BLaER1 treated with 17β-estradiol and CSF1 and Interleukin-3, amounts not matched to agents 10 nM and 100 nM (cell line): Measurements from ENCODE around the gene ANKRD13B.
A peak's percentile ranks its signal among the peaks of the same experiment; 100 is the strongest.

Experiments used
- H3K27ac ChIP-seq, 11 experiments: shearing (Covaris generic); formaldehyde crosslinking; 2 replicates each; pipeline ENCODE4 v1.8.1; 2022
- H3K27me3 ChIP-seq, 11 experiments: shearing (Covaris generic); formaldehyde crosslinking; 2 replicates each; pipeline ENCODE4 v1.8.1; 2022
- H3K36me3 ChIP-seq, 11 experiments: shearing (Covaris generic); formaldehyde crosslinking; 2 replicates each; pipeline ENCODE4 v1.8.1; 2022
- H3K4me1 ChIP-seq, 10 experiments: shearing (Covaris generic); formaldehyde crosslinking; 2 replicates each; pipeline ENCODE4 v1.8.1; 2022
- H3K4me2 ChIP-seq, 11 experiments: shearing (Covaris generic); formaldehyde crosslinking; 2 replicates each; pipeline ENCODE4 v1.8.1; 2022
- H3K4me3 ChIP-seq, 10 experiments: shearing (Covaris generic); formaldehyde crosslinking; 2 replicates each; pipeline ENCODE4 v1.8.1; 2022
- H3K9ac ChIP-seq, 11 experiments: shearing (Covaris generic); formaldehyde crosslinking; 2 replicates each; pipeline ENCODE4 v1.8.1; 2022
- H3K9me3 ChIP-seq, 11 experiments: shearing (Covaris generic); formaldehyde crosslinking; replicated peaks in 1 of 11; 2 replicates each; pipeline ENCODE4 v1.8.1; 2022
- H4K20me1 ChIP-seq, 11 experiments: shearing (Covaris generic); formaldehyde crosslinking; 2 replicates each; pipeline ENCODE4 v1.8.1; 2022
- Cebpa-rat ChIP-seq, 11 experiments: shearing (Covaris generic); IDR thresholded peaks; 2 replicates each; pipeline ENCODE4 v1.8.1; 2022

Gene ANKRD13B

GRCh38 chr17:29577001-29577370, 15.9 kb upstream of the ANKRD13B start:
- H3K4me3 ChIP-seq = no peak overlapping the region
- H3K27ac ChIP-seq = no peak overlapping the region; a peak in 1 of 22 replicates
- H3K9me3 ChIP-seq = no peaks in the 10 kb centered on the region
- TF ChIP-seq Cebpa-rat (IDR thresholded peaks at IDR 0.05) = no peak
- H3K27me3 ChIP-seq = no peaks in the 10 kb centered on the region
- H3K36me3 ChIP-seq = peaks cover 86 to 95% (median 89%) of the 10 kb centered on the region in 11 experiments
- H3K4me2 ChIP-seq = no peak overlapping the region
- peaks cover 43 to 95% (median 79%) of the 10 kb centered on the region in 11 experiments; a peak in 21 of 22 replicates for H4K20me1 ChIP-seq
- H3K4me1 ChIP-seq = peaks cover 33 to 67% (median 62%) of the 10 kb centered on the region in 10 experiments
- peak overlapping the region in 3 of 11 experiments; percentile 19 to 56 (median 38); a peak in 1 of 22 replicates for H3K9ac ChIP-seq

GRCh38 chr17:29577385-29578211, 15.3 kb upstream of the ANKRD13B start:
- Histone ChIP-seq H3K9ac (peak overlapping the region in 3 of 11 experiments; percentile 4 to 56 (median 20); a peak in 4 of 22 replicates), H3K4me1 (peaks cover 28 to 65% (median 60%) of the 10 kb centered on the region in 10 experiments), H3K4me2 (no peak overlapping the region), H3K9me3 (no peaks in the 10 kb centered on the region), H3K27ac (peak overlapping the region in 1 of 11 experiments; percentile 15; a peak in 1 of 22 replicates), H3K36me3 (peaks cover 92 to 97% (median 95%) of the 10 kb centered on the region in 11 experiments), H3K27me3 (no peaks in the 10 kb centered on the region), H4K20me1 (peaks cover 40 to 96% (median 80%) of the 10 kb centered on the region in 11 experiments; a peak in 21 of 22 replicates), H3K4me3 (no peak overlapping the region)
- TF ChIP-seq Cebpa-rat (IDR thresholded peaks at IDR 0.05) = no peak

GRCh38 chr17:29578626-29579485, 14.1 kb upstream of the ANKRD13B start:
- Histone ChIP-seq H3K4me3 (no peak overlapping the region), H3K27ac (no peak overlapping the region), H3K27me3 (no peaks in the 10 kb centered on the region), H3K4me1 (peaks cover 22 to 65% (median 59%) of the 10 kb centered on the region in 10 experiments), H3K36me3 (peaks cover 92 to 100% (median 96%) of the 10 kb centered on the region in 11 experiments), H3K4me2 (no peak overlapping the region), H3K9ac (peak overlapping the region in 5 of 11 experiments; percentile 15 to 33 (median 20); a peak in 3 of 22 replicates), H4K20me1 (peaks cover 28 to 96% (median 81%) of the 10 kb centered on the region in 11 experiments; a peak in 21 of 22 replicates), H3K9me3 (no peaks in the 10 kb centered on the region)
- TF ChIP-seq Cebpa-rat (IDR thresholded peaks at IDR 0.05) = no peak

- no peak for TF ChIP-seq Cebpa-rat (IDR thresholded peaks at IDR 0.05)
- Histone ChIP-seq H3K4me1 (peaks cover 31 to 65% (median 59%) of the 10 kb centered on the region in 10 experiments), H4K20me1 (peaks cover 16 to 95% (median 79%) of the 10 kb centered on the region in 11 experiments; a peak in 21 of 22 replicates), H3K9ac (peak overlapping the region in 7 of 11 experiments; percentile 23 to 50 (median 42); a peak in 11 of 22 replicates), H3K4me3 (no peak overlapping the region), H3K36me3 (peaks cover 79 to 89% (median 83%) of the 10 kb centered on the region in 11 experiments), H3K27me3 (no peaks in the 10 kb centered on the region), H3K4me2 (peak overlapping the region in 9 of 11 experiments; percentile 14 to 44 (median 30); a peak in 9 of 22 replicates), H3K27ac (peak overlapping the region in 9 of 11 experiments; percentile 13 to 71 (median 50); a peak in 17 of 22 replicates), H3K9me3 (no peaks in the 10 kb centered on the region)
Observed at GRCh38 chr17:29579866-29580771, 12.8 kb upstream of the ANKRD13B start.

- H3K27ac ChIP-seq = peak overlapping the region in 8 of 11 experiments; percentile 46 to 88 (median 52); a peak in 10 of 22 replicates
- peaks cover 47 to 65% (median 60%) of the 10 kb centered on the region in 10 experiments for H3K4me1 ChIP-seq
- H3K9me3 ChIP-seq = no peaks in the 10 kb centered on the region
- H3K9ac ChIP-seq = peak overlapping the region in 7 of 11 experiments; percentile 12 to 50 (median 42); a peak in 9 of 22 replicates
- peak overlapping the region in 7 of 11 experiments; percentile 19 to 44 (median 30); a peak in 7 of 22 replicates for H3K4me2 ChIP-seq
- H3K4me3 ChIP-seq = no peak overlapping the region
- no peaks in the 10 kb centered on the region for H3K27me3 ChIP-seq
- peaks cover 4 to 95% (median 79%) of the 10 kb centered on the region in 11 experiments; a peak in 21 of 22 replicates for H4K20me1 ChIP-seq
- peaks cover 63 to 73% (median 67%) of the 10 kb centered on the region in 11 experiments for H3K36me3 ChIP-seq
- TF ChIP-seq Cebpa-rat (IDR thresholded peaks at IDR 0.05) = no peak
Observed at GRCh38 chr17:29581583-29582253, 11.2 kb upstream of the ANKRD13B start.

GRCh38 chr17:29582254-29582765, 10.6 kb upstream of the ANKRD13B start:
- H3K4me1 ChIP-seq = peaks cover 53 to 70% (median 65%) of the 10 kb centered on the region in 10 experiments
- no peak for TF ChIP-seq Cebpa-rat (IDR thresholded peaks at IDR 0.05)
- H3K4me3 ChIP-seq = no peak overlapping the region
- no peak overlapping the region for H3K4me2 ChIP-seq
- peak overlapping the region in 2 of 11 experiments; percentile 58 to 88; a peak in 2 of 22 replicates for H3K27ac ChIP-seq
- H4K20me1 ChIP-seq = peaks cover 7 to 95% (median 81%) of the 10 kb centered on the region in 11 experiments; a peak in 21 of 22 replicates
- H3K9ac ChIP-seq = 0 out of 22 replicates have a peak overlapping the region, but pooled peaks of 1 of the 11 experiments have one; percentile 14
- no peaks in the 10 kb centered on the region for H3K27me3 ChIP-seq
- H3K9me3 ChIP-seq = no peaks in the 10 kb centered on the region
- peaks cover 57 to 67% (median 61%) of the 10 kb centered on the region in 11 experiments for H3K36me3 ChIP-seq

GRCh38 chr17:29582772-29583171, 10.2 kb upstream of the ANKRD13B start:
- no peak overlapping the region for H3K9ac ChIP-seq
- H3K36me3 ChIP-seq = peaks cover 52 to 64% (median 56%) of the 10 kb centered on the region in 11 experiments
- peaks cover 10 to 95% (median 81%) of the 10 kb centered on the region in 11 experiments; a peak in 21 of 22 replicates for H4K20me1 ChIP-seq
- TF ChIP-seq Cebpa-rat (IDR thresholded peaks at IDR 0.05) = no peak
- H3K4me2 ChIP-seq = peak overlapping the region in 6 of 11 experiments; percentile 97 to 100 (median 99); a peak in 7 of 22 replicates
- H3K4me1 ChIP-seq = peaks cover 57 to 75% (median 69%) of the 10 kb centered on the region in 10 experiments
- no peak overlapping the region for H3K4me3 ChIP-seq
- H3K27me3 ChIP-seq = no peaks in the 10 kb centered on the region
- H3K27ac ChIP-seq = peak overlapping the region in 1 of 11 experiments; percentile 88; a peak in 3 of 22 replicates
- H3K9me3 ChIP-seq = no peaks in the 10 kb centered on the region
